Endodermal cell (in vitro differentiated cells): ENCODE results near the gene C1orf115. TPM values are rescaled to one million over a fixed set of nuclear protein-coding genes. Genes with fewer than 3 reads are reported as not detected.

Experiments
- DNase-seq: peaks from one replicate; pipeline ENCODE4 v3.0.0-alpha.2; 2017
- H3K27ac ChIP-seq: 2 replicates; pipeline ENCODE4 v1.5.1; 2013; ENCODE audit warnings: mild to moderate bottlenecking, low read depth, low read length, moderate library complexity
- H3K27me3 ChIP-seq: 2 replicates; pipeline ENCODE4 v1.6.1; 2013; ENCODE audit warnings: mild to moderate bottlenecking, low read length, moderate library complexity; ENCODE audit not compliant: insufficient read depth, control insufficient read depth, poor library complexity, severe bottlenecking
- H3K36me3 ChIP-seq: 2 replicates; pipeline ENCODE4 v1.7.0; 2013; ENCODE audit warnings: mild to moderate bottlenecking, low read length, moderate library complexity; ENCODE audit not compliant: control insufficient read depth, insufficient read depth
- H3K4me1 ChIP-seq: one replicate; pipeline ENCODE4 v1.7.0; 2013; ENCODE audit warnings: low read length; ENCODE audit not compliant: control insufficient read depth, insufficient read depth
- H3K4me3 ChIP-seq: 2 replicates; pipeline ENCODE4 v1.5.1; 2013; ENCODE audit warnings: mild to moderate bottlenecking, low read length, moderate library complexity
- H3K9ac ChIP-seq: 2 replicates; pipeline ENCODE4 v1.6.1; 2013; ENCODE audit warnings: mild to moderate bottlenecking, low read length, moderate library complexity; ENCODE audit not compliant: poor library complexity, severe bottlenecking; ENCODE audit errors: extremely low read depth
- H3K9me3 ChIP-seq: 2 replicates; pipeline ENCODE4 v1.6.1; 2013; ENCODE audit warnings: mild to moderate bottlenecking, low read length, moderate library complexity; ENCODE audit not compliant: control insufficient read depth
- H3K27ac Mint-ChIP-seq: 2 replicates; pipeline ENCODE4 v1.8.0; 2020; ENCODE audit warnings: mixed read lengths
- H3K27me3 Mint-ChIP-seq: 2 replicates; pipeline ENCODE4 v1.8.0; 2021; ENCODE audit warnings: mild to moderate bottlenecking, mixed read lengths; ENCODE audit not compliant: insufficient read depth
- H3K36me3 Mint-ChIP-seq: 2 replicates; pipeline ENCODE4 v1.8.0; 2020; ENCODE audit warnings: low read depth, mixed read lengths
- H3K4me1 Mint-ChIP-seq: 2 replicates; pipeline ENCODE4 v1.8.0; 2020; ENCODE audit warnings: mixed read lengths
- H3K4me3 Mint-ChIP-seq: 2 replicates; pipeline ENCODE4 v1.8.0; 2020; ENCODE audit warnings: mild to moderate bottlenecking, moderate library complexity, mixed read lengths
- H3K9me3 Mint-ChIP-seq: 2 replicates; pipeline ENCODE4 v1.8.0; 2020; ENCODE audit warnings: mild to moderate bottlenecking, mixed read lengths
- CTCF ChIP-seq: fragments of 200-600 bp; sonication (generic); conservative IDR thresholded peaks from 2 replicates; pipeline ENCODE4 v1.5.0; 2021; ENCODE audit warnings: antibody characterized with exemption, mild to moderate bottlenecking
- WGBS, 2 experiments: methylation state at CpG; one replicate each; pipeline versions ENCODE4 v1.1.5 to v1.1.7; 2013; ENCODE audit warnings: missing lambda C conversion rate in 2 of 2, mixed read lengths in 1 of 2; ENCODE audit not compliant: insufficient coverage in 1 of 2, insufficient read length in 1 of 2; 5-methylcytosine and 5-hydroxymethylcytosine counted together
- total RNA-seq, 2 donors: library from RNA; stranded (reverse); fragmentation: NEBNext Ultra II Directional in 1 of 2; extraction: Animal tissue kit (Norgen Biotek cat#: 25700) in 1 of 2; gene quantifications; 2 replicates in 1 of 2; 3 replicates in 1 of 2; pipeline ENCODE4 v1.2.1, GENCODE V29; 2021

Gene C1orf115
- total RNA-seq, 2 donors from 2014 or later = 7.5 to 11.5 TPM

- no peaks in the 10 kb centered on the region for H3K36me3 Mint-ChIP-seq
- WGBS, 2 experiments = 14 to 20% methylated on average over 13 to 18 of the region's 18 CpGs
- H3K27ac Mint-ChIP-seq = peak overlapping the region; percentile 86
These were observed 57.4 kb downstream of the C1orf115 start for GRCh38 chr1:220747437-220748088.

GRCh38 chr1:220748089-220748934, 58.1 kb downstream of the C1orf115 start, which contains the start of gene MTARC2:
MTARC2 (plus strand) TSS chr1:220748322; CDS start chr1:220748532, 210 bp downstream.
- Histone ChIP-seq H3K4me1 (peaks cover 9% of the 10 kb centered on the region), H3K4me3 (peak within 1 kb of the TSS; percentile 84), H3K36me3 (no peaks in the 10 kb centered on the region), H3K9me3 (no peaks in the 10 kb centered on the region), H3K27me3 (peaks cover 9% of the 10 kb centered on the region), H3K27ac (no peak within 1 kb of the TSS), H3K9ac (no peak within 1 kb of the TSS)
- WGBS, 2 experiments = 0 to 1% methylated on average over 50 to 77 of the region's 77 CpGs
- Mint-ChIP-seq H3K27me3 (peaks cover 40% of the 10 kb centered on the region), H3K4me1 (peaks cover 38% of the 10 kb centered on the region), H3K9me3 (no peaks in the 10 kb centered on the region), H3K27ac (peak within 1 kb of the TSS; percentile 87), H3K36me3 (no peaks in the 10 kb centered on the region), H3K4me3 (peak within 1 kb of the TSS; percentile 75)
- no peak for TF ChIP-seq CTCF
- peak; percentile 94 for DNase-seq

More at GRCh38 chr1:220747437-220748088, 57.4 kb downstream of the C1orf115 start:
- Histone ChIP-seq H3K9me3 (no peaks in the 10 kb centered on the region), H3K27ac (no peak overlapping the region), H3K27me3 (peaks cover 9% of the 10 kb centered on the region), H3K9ac (no peak overlapping the region), H3K36me3 (no peaks in the 10 kb centered on the region), H3K4me3 (peak overlapping the region; percentile 84), H3K4me1 (peaks cover 9% of the 10 kb centered on the region)
- H3K4me3 Mint-ChIP-seq = peak overlapping the region; percentile 75
- peaks cover 46% of the 10 kb centered on the region for H3K27me3 Mint-ChIP-seq
- H3K4me1 Mint-ChIP-seq = peaks cover 38% of the 10 kb centered on the region
- no peak for TF ChIP-seq CTCF
- no peak for DNase-seq
- no peaks in the 10 kb centered on the region for H3K9me3 Mint-ChIP-seq

Other genes with a start within 250 kb of the C1orf115 start
- gene MARK1, start 162.2 kb upstream of the C1orf115 start, total RNA-seq = 10 to 100 TPM in 1 of 2 donors, 1 to 10 TPM in 1; 8.8 to 12.6 TPM
- gene MTARC2, start 58.0 kb downstream of the C1orf115 start, total RNA-seq = 10 to 100 TPM; 12.3 to 14.5 TPM
- 10 to 100 TPM; 53.1 to 75.4 TPM for gene MTARC1, start 96.5 kb downstream of the C1orf115 start, total RNA-seq
- 1 to 10 TPM; 2.9 to 5.0 TPM for gene HLX, start 189.1 kb downstream of the C1orf115 start, total RNA-seq